K562 (cell line): ENCODE measurements around the gene SPATA2L. TPM values are rescaled to one million over a fixed set of nuclear protein-coding genes. Genes with fewer than 3 reads are reported as not detected.

Experiments
- ARNT ChIP-seq, 2 experiments: fragments of 450-650 bp; IDR thresholded peaks; 2 replicates each; pipeline ENCODE4 v1.6.1; 2016; ENCODE audit warnings: mild to moderate bottlenecking in 1 of 2
- BRD9 ChIP-seq: fragments of 450-650 bp; IDR thresholded peaks from 2 replicates; pipeline ENCODE4 v1.6.1; 2018; ENCODE audit warnings: low read depth; ENCODE audit not compliant: partially characterized antibody
- CGGBP1 ChIP-seq: fragments of 250-450 bp; sonication (Bioruptor Pico); IDR thresholded peaks from 2 replicates; pipeline ENCODE4 v1.9.0; 2021; ENCODE audit warnings: mild to moderate bottlenecking
- DDX20 ChIP-seq: fragments of 450-650 bp; IDR thresholded peaks from 2 replicates; pipeline ENCODE4 v1.6.1; 2016; ENCODE audit warnings: missing genetic modification characterization, low read depth, mild to moderate bottlenecking, missing compliant biosample characterization, moderate library complexity
- ILF3 ChIP-seq: fragments of 450-650 bp; IDR thresholded peaks from 2 replicates; pipeline ENCODE4 v1.6.1; 2018; ENCODE audit warnings: antibody characterized with exemption, mild to moderate bottlenecking, moderate library complexity, borderline replicate concordance
- MAFK ChIP-seq: IDR thresholded peaks from 2 replicates; pipeline ENCODE4 v1.6.1; 2011; ENCODE audit warnings: low read length, improper control_type of control experiment
- MYNN ChIP-seq, 2 experiments: sonication (generic); formaldehyde crosslinking in 1 of 2; IDR thresholded peaks; 2 replicates each; pipeline versions ENCODE4 v1.5.0 to v1.6.1; 2016 to 2020; ENCODE audit warnings: antibody characterized with exemption in 1 of 2, missing genetic modification reagents in 1 of 2
- NBN ChIP-seq: fragments of 450-650 bp; IDR thresholded peaks from 2 replicates; pipeline ENCODE4 v1.6.1; 2016; ENCODE audit warnings: low read depth, mild to moderate bottlenecking
- NCOA2 ChIP-seq, 2 experiments: fragments of 450-650 bp; IDR thresholded peaks; 2 replicates each; pipeline ENCODE4 v1.6.1; 2018; ENCODE audit warnings: mild to moderate bottlenecking in 2 of 2, moderate library complexity in 1 of 2; ENCODE audit not compliant: partially characterized antibody in 2 of 2
- NELFE ChIP-seq: IDR thresholded peaks from 2 replicates; pipeline ENCODE4 v1.6.1; 2011; ENCODE audit warnings: mild to moderate bottlenecking; ENCODE audit not compliant: insufficient read depth, insufficient read length
- NFE2 ChIP-seq: IDR thresholded peaks from 2 replicates; pipeline ENCODE4 v1.6.1; 2014; ENCODE audit warnings: antibody characterized with exemption, low read depth
- NKRF ChIP-seq: fragments of 450-650 bp; IDR thresholded peaks from 2 replicates; pipeline ENCODE4 v1.6.1; 2016; ENCODE audit warnings: borderline replicate concordance
- PATZ1 ChIP-seq: fragments of 250-450 bp; sonication (Bioruptor Pico); IDR thresholded peaks from 2 replicates; pipeline ENCODE4 v1.5.0; 2020; ENCODE audit warnings: mild to moderate bottlenecking, borderline replicate concordance
- PPARD ChIP-seq: fragments of 250-450 bp; sonication (Bioruptor Pico); IDR thresholded peaks from 2 replicates; pipeline ENCODE4 v1.8.0; 2022; ENCODE audit warnings: inconsistent platforms, mild to moderate bottlenecking, moderate library complexity
- PRPF4 ChIP-seq: fragments of 200-400 bp; formaldehyde crosslinking; IDR thresholded peaks from one replicate; pipeline ENCODE4 v1.6.1; 2017; ENCODE audit warnings: low read length, low read depth, mild to moderate bottlenecking; ENCODE audit not compliant: insufficient read depth, poor library complexity, severe bottlenecking
- RBM15 ChIP-seq: fragments of 200-400 bp; formaldehyde crosslinking; IDR thresholded peaks from 2 replicates; pipeline ENCODE4 v1.6.1; 2018; ENCODE audit warnings: mild to moderate bottlenecking, low read length, moderate library complexity; ENCODE audit not compliant: insufficient read depth
- RFX1 ChIP-seq: fragments of 450-650 bp; IDR thresholded peaks from 2 replicates; pipeline ENCODE4 v1.6.1; 2016; ENCODE audit warnings: mild to moderate bottlenecking, moderate library complexity
- RFX5 ChIP-seq: IDR thresholded peaks from 2 replicates; pipeline ENCODE4 v1.6.1; 2011; ENCODE audit warnings: low read depth, mild to moderate bottlenecking, improper control_type of control experiment, low read length
- SAP30 ChIP-seq: fragments of 200-600 bp; sonication (generic); IDR thresholded peaks from 2 replicates; pipeline ENCODE4 v1.6.1; 2012; ENCODE audit warnings: borderline replicate concordance, low read depth, mild to moderate bottlenecking, moderate library complexity, low read length, control low read depth, inconsistent platforms; ENCODE audit not compliant: insufficient read depth, poor library complexity, severe bottlenecking
- ZNF239 ChIP-seq: fragments of 250-450 bp; sonication (Bioruptor Pico); IDR thresholded peaks from 2 replicates; pipeline ENCODE4 v1.4.0; 2020; ENCODE audit warnings: mild to moderate bottlenecking
- ZNF408 ChIP-seq: fragments of 250-450 bp; sonication (Bioruptor Pico); IDR thresholded peaks from 2 replicates; pipeline ENCODE4 v1.4.0; 2020; ENCODE audit warnings: low read depth, mild to moderate bottlenecking, moderate library complexity
- ZNF75A ChIP-seq: fragments of 450-650 bp; formaldehyde crosslinking; IDR thresholded peaks from 2 replicates; pipeline ENCODE4 v1.4.0; 2020; ENCODE audit warnings: mild to moderate bottlenecking
- polyA plus RNA-seq, 8 experiments: library from polyadenylated mRNA; depleted of rRNA in 4 of 8; stranded (reverse) in 5 of 8; unstranded in 3 of 8; fragments of >200 nt; fragmentation: Nextera tagmentation in 2 of 8; fragmentation: Illumina TruSeq in 1 of 8; extraction: Ambion mirVana in 2 of 8; extraction: Trizol in 1 of 8; gene quantifications; 2 replicates each; pipeline versions ENCODE4 v1.2.1 to v1.2.3, GENCODE V29; 2011 to 2014; ENCODE audit warnings: inconsistent platforms in 1 of 8, missing spikeins in 1 of 8
- total RNA-seq, 7 experiments: library from RNA; depleted of rRNA in 6 of 7; stranded (reverse); fragments of >200 nt in 6 of 7; fragmentation: Illumina TruSeq in 2 of 7; extraction: Trizol in 2 of 7; gene quantifications; 2 replicates each; pipeline versions ENCODE4 v1.2.1 to v1.2.3, GENCODE V29; 2011 to 2021; ENCODE audit warnings: low replicate concordance in 1 of 7

SPATA2L gene
- total and polyA plus RNA-seq, 9 of the 15 experiments (the other 6 are each of a cell fraction or from before 2014, with no cell fraction given): 0.13 to 19.2 (median 4.8) TPM; not detected in 1

- no peak for TF ChIP-seq NKRF
- TF ChIP-seq ZNF75A (CRISPR knock-in tag): no peak
- TF ChIP-seq PRPF4: no peak
- TF ChIP-seq NELFE: no peak
- no peak for TF ChIP-seq NCOA2 (IDR thresholded peaks at IDR 0.05; ENCODE audit: partially characterized antibody in 2 of 2)
- no peak for TF ChIP-seq PPARD
- TF ChIP-seq MAFK: no peak
- TF ChIP-seq CGGBP1 (CRISPR knock-in tag): no peak
- TF ChIP-seq SAP30: peak; percentile 42
- TF ChIP-seq NFE2: no peak
- no peak for TF ChIP-seq ILF3
- TF ChIP-seq DDX20 (tag): no peak
- no peak for TF ChIP-seq MYNN (IDR thresholded peaks at IDR 0.05)
- no peak for TF ChIP-seq MYNN (CRISPR knock-in tag; IDR thresholded peaks at IDR 0.05)
- no peak for TF ChIP-seq RFX5
- no peak for TF ChIP-seq RBM15
- TF ChIP-seq NBN: no peak
- TF ChIP-seq ZNF239: no peak
- no peak for TF ChIP-seq RFX1
- TF ChIP-seq ZNF408 (CRISPR knock-in tag): no peak
- TF ChIP-seq BRD9: no peak
- TF ChIP-seq ARNT (IDR thresholded peaks at IDR 0.05): no peak
- no peak for TF ChIP-seq PATZ1 (CRISPR knock-in tag)
Measured at GRCh38 chr16:89700649-89701424, 668 bp downstream of the SPATA2L start (continued).
